Neural progenitor cell (in vitro differentiated cells): ENCODE data around the gene KIF2C.

Experiments
- EZH2 ChIP-seq: fragments of 200-600 bp; sonication (generic); IDR thresholded peaks from 2 replicates; pipeline ENCODE4 v1.6.1; 2017; ENCODE audit warnings: antibody characterized with exemption, mild to moderate bottlenecking, moderate library complexity
- EZH2phosphoT487 ChIP-seq: fragments of 200-600 bp; sonication (generic); IDR thresholded peaks from 2 replicates; pipeline ENCODE4 v1.6.1; 2017; ENCODE audit warnings: antibody characterized with exemption
- TF ChIP-seq, protein P1 (sequence below): fragments of 200-600 bp; sonication (generic); IDR thresholded peaks from 2 replicates; pipeline ENCODE4 v1.5.1; 2017; ENCODE audit warnings: antibody characterized with exemption, mild to moderate bottlenecking

DNA sequence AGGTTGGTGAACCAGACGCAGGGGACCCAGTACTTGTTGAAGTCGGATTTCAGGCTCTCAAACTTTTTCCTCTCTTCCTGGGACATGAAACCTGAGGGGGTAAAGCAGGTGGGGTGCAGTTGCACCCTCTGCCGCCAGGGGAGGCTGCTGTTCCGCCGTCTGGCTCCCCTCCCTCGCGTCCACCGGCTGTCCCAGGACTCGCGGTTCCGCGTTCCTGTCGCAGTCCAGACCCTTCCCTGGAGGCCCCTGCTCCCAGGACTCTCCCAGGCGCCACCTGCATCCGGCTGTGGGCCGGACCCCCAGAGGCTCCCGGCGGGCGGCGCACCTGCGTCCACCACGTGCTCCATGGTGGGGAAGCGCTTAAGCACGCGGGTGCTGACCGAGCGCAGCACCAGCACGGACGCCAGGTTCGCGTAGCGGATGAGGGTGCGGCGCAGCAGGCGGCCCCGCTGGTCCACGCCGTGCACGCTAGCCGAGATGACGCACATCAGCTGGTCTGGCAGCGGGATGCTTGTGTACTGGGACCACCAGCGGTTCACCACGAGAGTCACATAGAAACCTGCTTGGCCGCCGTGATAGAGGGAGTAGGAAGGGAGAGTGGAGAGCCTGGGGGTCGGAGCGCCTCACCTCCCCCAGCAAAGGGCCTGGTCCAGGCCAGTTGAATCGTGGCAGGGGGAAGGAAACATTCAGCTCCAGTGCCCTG lies 46.7 kb downstream of the KIF2C start:
- TF ChIP-seq EZH2 (no peak), EZH2phosphoT487 (no peak)
- TF ChIP-seq, protein P1, sequence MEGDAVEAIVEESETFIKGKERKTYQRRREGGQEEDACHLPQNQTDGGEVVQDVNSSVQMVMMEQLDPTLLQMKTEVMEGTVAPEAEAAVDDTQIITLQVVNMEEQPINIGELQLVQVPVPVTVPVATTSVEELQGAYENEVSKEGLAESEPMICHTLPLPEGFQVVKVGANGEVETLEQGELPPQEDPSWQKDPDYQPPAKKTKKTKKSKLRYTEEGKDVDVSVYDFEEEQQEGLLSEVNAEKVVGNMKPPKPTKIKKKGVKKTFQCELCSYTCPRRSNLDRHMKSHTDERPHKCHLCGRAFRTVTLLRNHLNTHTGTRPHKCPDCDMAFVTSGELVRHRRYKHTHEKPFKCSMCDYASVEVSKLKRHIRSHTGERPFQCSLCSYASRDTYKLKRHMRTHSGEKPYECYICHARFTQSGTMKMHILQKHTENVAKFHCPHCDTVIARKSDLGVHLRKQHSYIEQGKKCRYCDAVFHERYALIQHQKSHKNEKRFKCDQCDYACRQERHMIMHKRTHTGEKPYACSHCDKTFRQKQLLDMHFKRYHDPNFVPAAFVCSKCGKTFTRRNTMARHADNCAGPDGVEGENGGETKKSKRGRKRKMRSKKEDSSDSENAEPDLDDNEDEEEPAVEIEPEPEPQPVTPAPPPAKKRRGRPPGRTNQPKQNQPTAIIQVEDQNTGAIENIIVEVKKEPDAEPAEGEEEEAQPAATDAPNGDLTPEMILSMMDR, result peak; percentile 98
